ENCODE data around the gene CA10.

CA10 gene

DNA sequence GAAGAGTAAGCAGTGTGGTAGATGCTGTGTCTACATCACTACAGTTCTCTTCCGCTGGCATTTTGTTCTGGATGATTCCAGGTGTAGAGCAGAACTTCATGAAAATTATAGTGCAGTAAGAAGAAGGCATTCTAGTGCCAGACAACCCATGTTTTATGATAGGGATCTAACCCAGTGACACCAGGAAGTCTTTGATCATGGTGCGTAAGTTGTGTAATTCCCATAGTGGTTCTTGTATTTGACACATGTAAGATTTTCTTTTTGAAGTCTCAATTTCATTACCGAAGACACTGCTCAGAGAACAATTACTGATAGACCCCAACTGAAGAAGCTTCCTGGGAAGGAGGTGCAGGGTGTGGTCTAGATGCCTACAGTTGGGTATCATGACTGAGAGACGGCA, 356.9 kb downstream of the CA10 start:
- no peak for DNase-seq (ENCODE audit: low spot score)
- in situ Hi-C loops (cut with MboI; ENCODE audit: low sequenced_read_pairs, unreplicated experiment) = no loop called here

DNA sequence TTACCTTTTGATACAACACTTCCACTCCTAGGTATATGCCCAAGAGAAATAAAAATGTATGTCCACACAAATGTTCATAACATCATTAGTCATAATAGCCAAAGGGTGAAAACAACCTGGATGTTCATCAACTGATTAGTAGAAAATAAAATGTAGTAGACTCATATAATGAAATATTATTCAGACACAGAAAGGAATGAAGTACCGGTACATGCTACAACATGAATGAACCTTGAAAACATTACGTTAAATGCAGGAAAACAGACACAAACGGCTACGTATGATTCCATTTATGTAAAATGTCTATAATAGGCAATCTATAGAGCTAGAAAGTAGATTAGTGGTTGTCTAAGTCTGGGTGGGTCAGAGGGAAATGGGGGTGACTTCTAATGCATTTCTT, 358.5 kb downstream of the CA10 start:
- in situ Hi-C loops (cut with MboI; ENCODE audit: low sequenced_read_pairs, unreplicated experiment) = no loop called here
- TF ChIP-seq CTCF (IDR thresholded peaks at IDR 0.05; ENCODE audit: borderline replicate concordance, control extremely low read depth, extremely low read depth, insufficient read depth, missing control alignments) = no peak
- DNase-seq (ENCODE audit: low spot score) = no peak

More for the DNA sequence above, 356.9 kb downstream of the CA10 start:
- no peak for TF ChIP-seq CTCF (IDR thresholded peaks at IDR 0.05; ENCODE audit: borderline replicate concordance, control extremely low read depth, extremely low read depth, insufficient read depth, missing control alignments)

DNA sequence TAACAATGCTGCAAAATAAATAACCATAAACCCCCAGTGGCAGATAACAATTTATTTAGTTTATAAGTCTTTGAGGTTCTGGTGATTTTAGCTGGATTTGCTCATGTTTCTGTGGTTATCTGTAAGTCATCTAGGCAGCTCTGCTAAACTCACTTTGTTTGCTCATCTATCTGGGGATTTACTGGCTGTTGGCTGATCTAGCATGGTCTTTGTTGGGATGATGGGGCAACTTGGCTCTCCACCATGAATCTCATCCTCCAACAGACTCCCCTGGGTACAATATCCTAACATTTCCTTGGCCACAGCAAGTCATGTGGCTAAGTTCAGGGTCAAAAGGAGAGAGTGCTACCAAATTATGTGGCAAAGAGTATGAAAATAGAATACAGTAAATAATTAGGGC, 359.3 kb downstream of the CA10 start:
- no peak for DNase-seq (ENCODE audit: low spot score)
- in situ Hi-C loops (cut with MboI; ENCODE audit: low sequenced_read_pairs, unreplicated experiment) = no loop called here
- no peak for TF ChIP-seq CTCF (IDR thresholded peaks at IDR 0.05; ENCODE audit: borderline replicate concordance, control extremely low read depth, extremely low read depth, insufficient read depth, missing control alignments)

GRCh38 chr17:51797150-51797549, 361.4 kb downstream of the CA10 start:
- in situ Hi-C loops (cut with MboI; ENCODE audit: low sequenced_read_pairs, unreplicated experiment) = no loop called here
- TF ChIP-seq CTCF (IDR thresholded peaks at IDR 0.05; ENCODE audit: borderline replicate concordance, control extremely low read depth, extremely low read depth, insufficient read depth, missing control alignments) = no peak
- DNase-seq (ENCODE audit: low spot score) = no peak

- no peak for DNase-seq (ENCODE audit: low spot score)
- in situ Hi-C loops (cut with MboI; ENCODE audit: low sequenced_read_pairs, unreplicated experiment) = no loop called here
- TF ChIP-seq CTCF (IDR thresholded peaks at IDR 0.05; ENCODE audit: borderline replicate concordance, control extremely low read depth, extremely low read depth, insufficient read depth, missing control alignments) = no peak
Observed at GRCh38 chr17:51796026-51796425, 362.5 kb downstream of the CA10 start.

GRCh38 chr17:51795401-51795800, 363.1 kb downstream of the CA10 start:
- in situ Hi-C loops (cut with MboI; ENCODE audit: low sequenced_read_pairs, unreplicated experiment) = no loop called here
- no peak for DNase-seq (ENCODE audit: low spot score)
- TF ChIP-seq CTCF (IDR thresholded peaks at IDR 0.05; ENCODE audit: borderline replicate concordance, control extremely low read depth, extremely low read depth, insufficient read depth, missing control alignments) = no peak

DNA sequence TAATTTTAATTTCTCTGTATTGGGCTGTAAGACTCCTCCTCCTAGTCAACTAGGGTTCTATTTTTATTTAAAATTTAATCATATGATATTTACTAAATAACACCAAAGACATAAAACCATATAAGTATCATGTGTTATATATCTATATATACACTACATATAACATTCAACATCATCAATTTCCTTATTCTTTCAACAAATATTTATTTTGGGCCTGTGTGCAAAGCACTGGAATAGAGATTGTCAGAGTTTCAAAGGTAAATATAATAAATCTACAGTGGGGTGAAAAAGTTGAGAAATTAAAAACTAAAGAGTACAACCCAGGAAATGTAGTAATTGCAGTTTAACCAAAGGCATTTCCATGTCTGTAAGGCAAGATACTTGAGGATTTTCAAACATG, 364.0 kb downstream of the CA10 start:
- TF ChIP-seq CTCF (IDR thresholded peaks at IDR 0.05; ENCODE audit: borderline replicate concordance, control extremely low read depth, extremely low read depth, insufficient read depth, missing control alignments) = no peak

More for the DNA sequence above, 364.0 kb downstream of the CA10 start:
- in situ Hi-C loops (cut with MboI; ENCODE audit: low sequenced_read_pairs, unreplicated experiment) = no loop called here
- no peak for DNase-seq (ENCODE audit: low spot score)
